K562 (cell line): ENCODE data around the gene MARK4. TPM values are rescaled to one million over a fixed set of nuclear protein-coding genes. Genes with fewer than 3 reads are reported as not detected.

Source experiments
- EGR1 ChIP-seq: fragments of 450-650 bp; conservative IDR thresholded peaks from 2 replicates; pipeline ENCODE4 v1.6.1; 2017; ENCODE audit warnings: mild to moderate bottlenecking
- FIP1L1 ChIP-seq: fragments of 200-400 bp; formaldehyde crosslinking; IDR thresholded peaks from 2 replicates; pipeline ENCODE4 v1.6.1; 2018; ENCODE audit warnings: mild to moderate bottlenecking, low read depth, low read length; ENCODE audit not compliant: poor library complexity, severe bottlenecking
- ILF3 ChIP-seq: fragments of 450-650 bp; IDR thresholded peaks from 2 replicates; pipeline ENCODE4 v1.6.1; 2018; ENCODE audit warnings: antibody characterized with exemption, mild to moderate bottlenecking, moderate library complexity, borderline replicate concordance
- KHSRP ChIP-seq: fragments of 450-650 bp; IDR thresholded peaks from 2 replicates; pipeline ENCODE4 v1.6.1; 2017
- NR2F6 ChIP-seq: fragments of 450-650 bp; formaldehyde crosslinking; IDR thresholded peaks from 2 replicates; pipeline ENCODE4 v1.4.0; 2020; ENCODE audit warnings: mild to moderate bottlenecking
- RBBP5 ChIP-seq: fragments of 200-600 bp; sonication (generic); IDR thresholded peaks from 2 replicates; pipeline ENCODE4 v1.6.1; 2012; ENCODE audit warnings: borderline replicate concordance, mild to moderate bottlenecking, low read length, control low read depth, inconsistent platforms; ENCODE audit not compliant: insufficient read depth, poor library complexity, severe bottlenecking
- RBM15 ChIP-seq: fragments of 200-400 bp; formaldehyde crosslinking; IDR thresholded peaks from 2 replicates; pipeline ENCODE4 v1.6.1; 2018; ENCODE audit warnings: mild to moderate bottlenecking, low read length, moderate library complexity; ENCODE audit not compliant: insufficient read depth
- RBM17 ChIP-seq: fragments of 200-400 bp; formaldehyde crosslinking; IDR thresholded peaks from 2 replicates; pipeline ENCODE4 v1.6.1; 2017; ENCODE audit warnings: low read depth, mild to moderate bottlenecking, low read length, borderline replicate concordance
- SMAD4 ChIP-seq: fragments of 250-450 bp; sonication (Bioruptor Pico); conservative IDR thresholded peaks from 2 replicates; pipeline ENCODE4 v1.8.0; 2021; ENCODE audit warnings: inconsistent platforms, mild to moderate bottlenecking, moderate library complexity
- SRSF9 ChIP-seq: fragments of 200-400 bp; formaldehyde crosslinking; IDR thresholded peaks from 2 replicates; pipeline ENCODE4 v1.6.1; 2017; ENCODE audit warnings: low read depth, low read length, borderline replicate concordance
- XRCC3 ChIP-seq: fragments of 450-650 bp; IDR thresholded peaks from 2 replicates; pipeline ENCODE4 v1.6.1; 2017; ENCODE audit warnings: mild to moderate bottlenecking, moderate library complexity
- ZBED1 ChIP-seq: IDR thresholded peaks from 2 replicates; pipeline ENCODE4 v1.6.1; 2014
- ZFX ChIP-seq: sonication (generic); formaldehyde crosslinking; IDR thresholded peaks from 2 replicates; pipeline ENCODE4 v1.8.0; 2022; ENCODE audit warnings: mild to moderate bottlenecking, missing genetic modification reagents, moderate library complexity
- ZNF217 ChIP-seq: sonication (generic); formaldehyde crosslinking; IDR thresholded peaks from 2 replicates; pipeline ENCODE4 v1.8.0; 2022; ENCODE audit warnings: mild to moderate bottlenecking, missing genetic modification reagents
- ZNF3 ChIP-seq: fragments of 250-450 bp; sonication (Bioruptor Pico); IDR thresholded peaks from 2 replicates; pipeline ENCODE4 v1.5.0; 2021; ENCODE audit warnings: mild to moderate bottlenecking, moderate library complexity
- polyA plus RNA-seq, 8 experiments: library from polyadenylated mRNA; depleted of rRNA in 4 of 8; stranded (reverse) in 5 of 8; unstranded in 3 of 8; fragments of >200 nt; fragmentation: Nextera tagmentation in 2 of 8; fragmentation: Illumina TruSeq in 1 of 8; extraction: Ambion mirVana in 2 of 8; extraction: Trizol in 1 of 8; gene quantifications; 2 replicates each; pipeline versions ENCODE4 v1.2.1 to v1.2.3, GENCODE V29; 2011 to 2014; ENCODE audit warnings: inconsistent platforms in 1 of 8, missing spikeins in 1 of 8
- total RNA-seq, 7 experiments: library from RNA; depleted of rRNA in 6 of 7; stranded (reverse); fragments of >200 nt in 6 of 7; fragmentation: Illumina TruSeq in 2 of 7; extraction: Trizol in 2 of 7; gene quantifications; 2 replicates each; pipeline versions ENCODE4 v1.2.1 to v1.2.3, GENCODE V29; 2011 to 2021; ENCODE audit warnings: low replicate concordance in 1 of 7
- TF ChIP-seq, protein P1 (sequence below): fragments of 250-450 bp; sonication (Bioruptor Pico); IDR thresholded peaks from 2 replicates; pipeline ENCODE4 v1.5.0; 2020; ENCODE audit warnings: mild to moderate bottlenecking, borderline replicate concordance
- TF ChIP-seq, protein P2 (sequence below): sonication (generic); formaldehyde crosslinking; IDR thresholded peaks from 2 replicates; pipeline ENCODE4 v1.8.1; 2023; ENCODE audit warnings: mild to moderate bottlenecking, missing genetic modification reagents
- TF ChIP-seq, protein P3 (sequence below): sonication (generic); formaldehyde crosslinking; IDR thresholded peaks from 2 replicates; pipeline ENCODE4 v1.8.0; 2022; ENCODE audit warnings: mild to moderate bottlenecking, missing genetic modification reagents
- TF ChIP-seq, protein P4 (sequence below), 2 experiments: IDR thresholded peaks; 2 replicates each; pipeline ENCODE4 v1.6.1; 2011; ENCODE audit warnings: borderline replicate concordance in 1 of 2, control low read depth in 1 of 2, low read depth in 1 of 2, low read length in 1 of 2, mild to moderate bottlenecking in 1 of 2, mixed read lengths in 1 of 2, moderate library complexity in 1 of 2; ENCODE audit not compliant: insufficient read depth in 1 of 2, insufficient read length in 1 of 2, poor library complexity in 1 of 2, severe bottlenecking in 1 of 2; ENCODE audit errors: extremely low read depth in 1 of 2
- TF ChIP-seq, protein P5 (sequence below): sonication (generic); formaldehyde crosslinking; IDR thresholded peaks from 2 replicates; pipeline ENCODE4 v1.8.1; 2023; ENCODE audit warnings: mild to moderate bottlenecking, missing genetic modification reagents
- TF ChIP-seq, protein P6 (sequence below): fragments of 250-450 bp; sonication (Bioruptor Pico); IDR thresholded peaks from 2 replicates; pipeline ENCODE4 v1.5.0; 2020; ENCODE audit warnings: mild to moderate bottlenecking

MARK4 gene
- total and polyA plus RNA-seq, 9 of the 15 experiments (the other 6 are each of a cell fraction or from before 2014, with no cell fraction given): 0.52 to 29.4 (median 8.6) TPM

DNA sequence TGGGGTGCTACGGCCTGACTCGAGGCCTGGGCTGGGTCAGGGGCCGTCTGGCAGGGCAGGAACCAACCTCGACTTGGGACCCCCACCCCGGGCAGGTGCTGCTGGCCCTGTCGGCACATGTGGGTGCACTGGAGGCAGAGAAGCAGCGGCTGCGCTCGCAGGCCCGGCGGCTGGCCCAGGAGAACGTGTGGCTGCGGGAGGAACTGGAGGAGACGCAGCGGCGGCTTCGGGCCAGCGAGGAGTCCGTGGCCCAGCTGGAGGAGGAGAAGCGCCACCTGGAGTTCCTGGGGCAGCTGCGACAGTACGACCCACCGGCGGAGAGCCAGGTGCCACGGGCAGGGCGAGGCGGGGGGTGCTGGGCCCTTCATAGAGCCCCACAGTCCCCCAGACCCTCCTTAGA, 95.4 kb downstream of the MARK4 start (continued):
- TF ChIP-seq, protein P1, sequence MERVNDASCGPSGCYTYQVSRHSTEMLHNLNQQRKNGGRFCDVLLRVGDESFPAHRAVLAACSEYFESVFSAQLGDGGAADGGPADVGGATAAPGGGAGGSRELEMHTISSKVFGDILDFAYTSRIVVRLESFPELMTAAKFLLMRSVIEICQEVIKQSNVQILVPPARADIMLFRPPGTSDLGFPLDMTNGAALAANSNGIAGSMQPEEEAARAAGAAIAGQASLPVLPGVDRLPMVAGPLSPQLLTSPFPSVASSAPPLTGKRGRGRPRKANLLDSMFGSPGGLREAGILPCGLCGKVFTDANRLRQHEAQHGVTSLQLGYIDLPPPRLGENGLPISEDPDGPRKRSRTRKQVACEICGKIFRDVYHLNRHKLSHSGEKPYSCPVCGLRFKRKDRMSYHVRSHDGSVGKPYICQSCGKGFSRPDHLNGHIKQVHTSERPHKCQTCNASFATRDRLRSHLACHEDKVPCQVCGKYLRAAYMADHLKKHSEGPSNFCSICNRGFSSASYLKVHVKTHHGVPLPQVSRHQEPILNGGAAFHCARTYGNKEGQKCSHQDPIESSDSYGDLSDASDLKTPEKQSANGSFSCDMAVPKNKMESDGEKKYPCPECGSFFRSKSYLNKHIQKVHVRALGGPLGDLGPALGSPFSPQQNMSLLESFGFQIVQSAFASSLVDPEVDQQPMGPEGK (CRISPR knock-in tag): no peak
- TF ChIP-seq ILF3: no peak
- TF ChIP-seq NR2F6 (CRISPR knock-in tag): no peak
- TF ChIP-seq, protein P2, sequence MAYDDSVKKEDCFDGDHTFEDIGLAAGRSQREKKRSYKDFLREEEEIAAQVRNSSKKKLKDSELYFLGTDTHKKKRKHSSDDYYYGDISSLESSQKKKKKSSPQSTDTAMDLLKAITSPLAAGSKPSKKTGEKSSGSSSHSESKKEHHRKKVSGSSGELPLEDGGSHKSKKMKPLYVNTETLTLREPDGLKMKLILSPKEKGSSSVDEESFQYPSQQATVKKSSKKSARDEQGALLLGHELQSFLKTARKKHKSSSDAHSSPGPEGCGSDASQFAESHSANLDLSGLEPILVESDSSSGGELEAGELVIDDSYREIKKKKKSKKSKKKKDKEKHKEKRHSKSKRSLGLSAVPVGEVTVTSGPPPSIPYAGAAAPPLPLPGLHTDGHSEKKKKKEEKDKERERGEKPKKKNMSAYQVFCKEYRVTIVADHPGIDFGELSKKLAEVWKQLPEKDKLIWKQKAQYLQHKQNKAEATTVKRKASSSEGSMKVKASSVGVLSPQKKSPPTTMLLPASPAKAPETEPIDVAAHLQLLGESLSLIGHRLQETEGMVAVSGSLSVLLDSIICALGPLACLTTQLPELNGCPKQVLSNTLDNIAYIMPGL: no peak
- no peak for TF ChIP-seq ZNF217 (CRISPR knock-in tag)
- no peak for TF ChIP-seq ZBED1
- peak; percentile 41 for TF ChIP-seq RBBP5
- TF ChIP-seq ZFX (CRISPR knock-in tag): peak; percentile 60
- TF ChIP-seq XRCC3: no peak
- TF ChIP-seq KHSRP: no peak
- no peak for TF ChIP-seq RBM15
- TF ChIP-seq EGR1: no peak
- 0 out of 2 replicates have a peak, but pooled peaks have one; percentile 38 for TF ChIP-seq SMAD4 (CRISPR knock-in tag)
- no peak for TF ChIP-seq RBM17
- TF ChIP-seq, protein P3, sequence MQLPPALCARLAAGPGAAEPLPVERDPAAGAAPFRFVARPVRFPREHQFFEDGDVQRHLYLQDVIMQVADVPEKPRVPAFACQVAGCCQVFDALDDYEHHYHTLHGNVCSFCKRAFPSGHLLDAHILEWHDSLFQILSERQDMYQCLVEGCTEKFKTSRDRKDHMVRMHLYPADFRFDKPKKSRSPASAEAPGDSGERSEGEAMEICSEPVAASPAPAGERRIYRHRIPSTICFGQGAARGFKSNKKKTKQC (CRISPR knock-in tag): no peak
- no peak for TF ChIP-seq ZNF3 (CRISPR knock-in tag)
- TF ChIP-seq FIP1L1: no peak
- TF ChIP-seq, protein P4, sequence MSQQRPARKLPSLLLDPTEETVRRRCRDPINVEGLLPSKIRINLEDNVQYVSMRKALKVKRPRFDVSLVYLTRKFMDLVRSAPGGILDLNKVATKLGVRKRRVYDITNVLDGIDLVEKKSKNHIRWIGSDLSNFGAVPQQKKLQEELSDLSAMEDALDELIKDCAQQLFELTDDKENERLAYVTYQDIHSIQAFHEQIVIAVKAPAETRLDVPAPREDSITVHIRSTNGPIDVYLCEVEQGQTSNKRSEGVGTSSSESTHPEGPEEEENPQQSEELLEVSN (IDR thresholded peaks at IDR 0.05; ENCODE audit: borderline replicate concordance in 1 of 2, extremely low read depth in 1 of 2, insufficient read depth in 1 of 2, insufficient read length in 1 of 2, low read depth in 1 of 2, low read length in 1 of 2, poor library complexity in 1 of 2, severe bottlenecking in 1 of 2): peak in 1 of 2 experiments; percentile 54
- TF ChIP-seq, protein P5, sequence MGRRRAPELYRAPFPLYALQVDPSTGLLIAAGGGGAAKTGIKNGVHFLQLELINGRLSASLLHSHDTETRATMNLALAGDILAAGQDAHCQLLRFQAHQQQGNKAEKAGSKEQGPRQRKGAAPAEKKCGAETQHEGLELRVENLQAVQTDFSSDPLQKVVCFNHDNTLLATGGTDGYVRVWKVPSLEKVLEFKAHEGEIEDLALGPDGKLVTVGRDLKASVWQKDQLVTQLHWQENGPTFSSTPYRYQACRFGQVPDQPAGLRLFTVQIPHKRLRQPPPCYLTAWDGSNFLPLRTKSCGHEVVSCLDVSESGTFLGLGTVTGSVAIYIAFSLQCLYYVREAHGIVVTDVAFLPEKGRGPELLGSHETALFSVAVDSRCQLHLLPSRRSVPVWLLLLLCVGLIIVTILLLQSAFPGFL (CRISPR knock-in tag): no peak
- TF ChIP-seq SRSF9: no peak
- TF ChIP-seq, protein P6, sequence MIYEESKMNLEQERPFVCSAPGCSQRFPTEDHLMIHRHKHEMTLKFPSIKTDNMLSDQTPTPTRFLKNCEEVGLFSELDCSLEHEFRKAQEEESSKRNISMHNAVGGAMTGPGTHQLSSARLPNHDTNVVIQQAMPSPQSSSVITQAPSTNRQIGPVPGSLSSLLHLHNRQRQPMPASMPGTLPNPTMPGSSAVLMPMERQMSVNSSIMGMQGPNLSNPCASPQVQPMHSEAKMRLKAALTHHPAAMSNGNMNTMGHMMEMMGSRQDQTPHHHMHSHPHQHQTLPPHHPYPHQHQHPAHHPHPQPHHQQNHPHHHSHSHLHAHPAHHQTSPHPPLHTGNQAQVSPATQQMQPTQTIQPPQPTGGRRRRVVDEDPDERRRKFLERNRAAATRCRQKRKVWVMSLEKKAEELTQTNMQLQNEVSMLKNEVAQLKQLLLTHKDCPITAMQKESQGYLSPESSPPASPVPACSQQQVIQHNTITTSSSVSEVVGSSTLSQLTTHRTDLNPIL (CRISPR knock-in tag): no peak
